ENCODE measurements around the gene C10orf143. TPM values are rescaled to one million over a fixed set of nuclear protein-coding genes. Genes with fewer than 3 reads are reported as not detected.

C10orf143 gene
- total RNA-seq, 1 donor: 1.3 TPM

DNA sequence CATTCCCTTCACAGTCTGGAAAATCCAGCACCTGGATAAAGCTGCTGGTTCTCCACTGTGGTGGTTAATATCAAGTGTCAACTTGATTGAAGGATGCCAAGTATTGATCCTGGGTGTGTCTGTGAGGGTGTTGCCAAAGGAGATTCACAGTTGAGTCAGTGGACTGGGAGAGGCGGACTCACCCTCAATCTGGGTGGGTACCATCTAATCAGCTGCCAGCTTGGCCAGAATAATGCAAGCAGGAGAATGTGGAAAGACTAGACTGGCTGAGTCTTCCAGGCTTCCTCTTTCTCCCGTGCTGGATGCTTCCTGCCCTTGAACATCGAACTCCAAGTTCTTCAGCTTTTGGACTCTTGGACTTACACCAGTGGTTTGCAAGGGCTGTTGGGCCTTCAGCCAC lies 48.4 kb downstream of the C10orf143 start:
- no peak for DNase-seq (ENCODE audit: low read depth in 2 of 3, low spot score in 2 of 3)

DNA sequence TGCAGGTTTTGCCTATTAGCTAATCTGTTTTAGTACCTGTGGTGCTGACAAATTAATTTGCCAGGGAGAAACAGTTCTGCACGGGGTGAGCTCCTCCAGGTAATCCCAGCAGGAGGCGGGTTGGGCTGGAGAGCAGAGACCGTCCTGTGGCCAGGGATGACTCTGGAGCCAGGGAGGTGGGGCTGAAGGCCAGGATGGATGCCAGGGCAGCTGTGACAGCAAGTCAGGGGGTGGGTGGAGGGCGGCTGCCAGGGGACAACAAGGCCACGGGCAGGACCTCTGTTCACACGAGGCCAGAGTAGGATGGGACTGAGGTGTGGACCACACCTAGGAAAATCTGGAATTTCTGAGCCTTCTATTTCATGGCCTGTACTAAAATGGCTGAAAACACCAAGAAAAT lies 48.9 kb downstream of the C10orf143 start:
- no peak for DNase-seq (ENCODE audit: low read depth in 2 of 3, low spot score in 2 of 3)

DNA sequence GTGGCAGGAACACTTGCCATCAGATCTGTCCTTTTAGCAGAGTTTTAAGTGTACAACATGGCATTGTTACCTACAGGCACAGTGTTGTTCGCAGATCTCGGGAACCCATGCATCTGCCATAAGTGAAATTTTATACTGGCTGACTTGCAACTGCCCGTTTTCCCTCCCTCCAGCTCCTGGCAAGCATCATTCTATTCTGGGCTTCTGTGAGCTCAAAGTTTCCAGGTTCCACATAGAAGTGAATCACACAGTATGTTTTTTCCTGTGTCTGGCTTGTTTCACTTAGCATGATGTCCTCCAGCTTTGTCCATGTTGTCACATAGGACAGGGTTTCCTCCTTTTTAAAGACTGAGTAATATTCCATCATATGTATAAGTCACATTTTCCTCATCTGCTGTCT lies 56.6 kb downstream of the C10orf143 start:
- no peak for DNase-seq (ENCODE audit: low read depth in 2 of 3, low spot score in 2 of 3)

DNA sequence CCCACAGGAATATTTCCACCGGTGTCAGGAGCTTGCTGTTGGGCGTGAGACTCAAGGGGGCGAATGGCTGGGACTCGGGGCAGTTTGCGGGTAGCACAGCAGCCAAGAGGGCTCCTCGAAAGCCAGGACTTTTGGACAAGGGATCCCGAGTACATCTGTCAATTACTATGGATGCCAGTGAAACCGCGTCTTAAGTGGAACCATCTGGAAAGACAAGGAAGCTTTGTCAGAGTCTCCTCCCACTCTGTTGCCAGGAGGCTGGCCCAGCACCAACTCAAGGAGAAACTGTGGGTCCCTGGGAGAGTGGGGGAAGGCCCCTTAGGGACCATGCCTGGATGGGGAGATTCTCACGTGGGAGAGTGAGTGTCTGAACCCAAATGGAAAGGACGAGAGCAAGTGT lies 57.1 kb downstream of the C10orf143 start:
- no peak for DNase-seq (ENCODE audit: low read depth in 2 of 3, low spot score in 2 of 3)

DNA sequence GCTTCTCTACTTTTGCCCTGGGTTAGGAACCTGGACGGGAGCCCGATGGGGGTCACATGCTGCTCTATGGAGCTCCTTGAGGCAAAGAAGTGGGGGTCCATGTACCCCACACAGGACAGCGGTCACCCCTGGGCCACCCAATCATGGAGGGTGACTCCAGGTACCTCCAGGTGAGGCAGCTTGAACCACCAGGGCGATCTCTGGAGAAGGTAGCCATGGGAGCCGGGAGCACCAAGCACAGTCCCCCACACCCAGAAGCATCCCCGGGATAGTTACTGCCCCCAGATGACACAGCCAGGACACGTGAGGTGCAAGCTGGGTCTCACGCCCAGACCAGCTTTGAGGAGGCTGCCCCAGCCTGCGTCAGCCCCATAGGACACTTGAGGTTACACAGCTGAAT lies 58.4 kb downstream of the C10orf143 start:
- DNase-seq (ENCODE audit: low read depth in 2 of 3, low spot score in 2 of 3): no peak

DNA sequence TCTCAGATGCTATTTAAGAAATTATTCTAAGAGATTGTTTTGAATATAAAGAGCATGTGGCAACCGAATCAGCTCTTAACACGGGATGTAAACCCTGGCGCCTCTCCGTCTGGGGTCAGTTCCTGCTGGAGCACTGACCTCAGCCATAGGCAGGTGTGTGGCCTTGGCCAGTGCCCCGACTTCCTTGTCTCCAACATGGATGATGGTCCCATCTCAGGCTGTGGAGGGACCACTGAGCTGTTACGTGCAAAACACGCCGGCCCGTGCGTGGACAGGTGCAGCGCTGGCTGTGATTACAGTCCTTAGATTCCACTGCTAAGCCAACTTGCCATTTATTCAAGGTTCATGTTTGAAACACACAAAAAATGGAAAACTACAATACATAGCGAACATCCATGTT lies 59.9 kb downstream of the C10orf143 start:
- no peak for DNase-seq (ENCODE audit: low read depth in 2 of 3, low spot score in 2 of 3)

DNA sequence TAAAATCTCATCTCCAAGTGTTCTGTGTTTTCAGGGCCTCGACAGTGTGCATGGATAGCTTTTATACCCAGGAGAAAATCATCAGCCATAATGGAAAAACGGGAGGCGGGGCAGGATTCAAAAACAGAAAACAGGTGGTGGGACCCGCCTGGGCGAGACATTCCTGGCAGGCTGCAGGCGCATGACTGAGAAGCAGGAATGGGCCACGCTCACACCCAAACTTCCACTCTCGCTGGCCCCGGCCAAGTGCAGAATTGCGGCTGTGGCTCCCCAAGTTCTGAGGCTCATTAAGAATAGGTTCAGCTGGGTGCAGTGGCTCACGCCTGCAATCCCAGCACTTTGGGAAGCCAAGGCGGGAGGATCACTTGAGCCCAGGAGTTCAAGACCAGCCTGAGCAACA lies 60.6 kb downstream of the C10orf143 start:
- no peak for DNase-seq (ENCODE audit: low read depth in 2 of 3, low spot score in 2 of 3)

DNA sequence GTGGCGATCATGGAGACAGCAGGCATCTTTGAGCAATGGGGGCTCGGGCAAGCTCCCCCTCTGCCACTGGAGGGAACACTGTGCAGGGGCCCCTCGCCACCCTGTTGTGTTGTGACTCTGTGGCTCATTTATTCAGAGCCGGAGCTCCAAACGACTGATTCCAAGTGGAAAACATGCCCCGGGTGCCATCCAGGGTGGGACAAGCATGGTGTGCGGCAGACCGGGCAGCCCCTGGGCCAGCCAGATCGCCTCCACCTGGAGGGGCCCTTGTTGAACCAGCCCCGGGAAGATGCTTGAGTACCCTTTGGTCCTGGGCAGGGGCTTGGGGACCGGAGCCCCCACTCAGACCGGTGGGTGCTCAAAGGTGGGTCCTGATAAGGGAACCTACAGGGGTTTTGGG lies 61.4 kb downstream of the C10orf143 start:
- no peak for DNase-seq (ENCODE audit: low read depth in 2 of 3, low spot score in 2 of 3)

DNA sequence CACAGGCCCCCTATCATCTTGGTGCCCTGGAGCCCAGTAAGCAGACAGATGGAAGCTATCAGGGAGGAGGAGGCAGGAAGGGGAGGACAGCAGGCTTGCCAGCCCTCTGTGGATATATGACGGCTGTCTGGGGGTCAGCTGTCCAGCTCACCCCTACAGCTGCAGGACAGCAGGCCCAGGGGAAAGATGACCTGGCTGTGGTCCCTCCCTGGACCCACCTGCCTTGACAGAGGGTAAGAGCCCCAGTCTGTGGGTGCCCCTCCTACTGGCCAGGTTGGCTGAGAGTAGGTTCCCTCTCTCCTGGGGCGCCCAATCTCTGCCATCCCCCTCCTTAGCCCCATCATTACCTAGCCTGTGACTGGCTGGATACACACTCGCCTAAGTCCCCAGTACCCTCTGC lies 62.5 kb downstream of the C10orf143 start:
- DNase-seq (ENCODE audit: low read depth in 2 of 3, low spot score in 2 of 3): no peak

DNA sequence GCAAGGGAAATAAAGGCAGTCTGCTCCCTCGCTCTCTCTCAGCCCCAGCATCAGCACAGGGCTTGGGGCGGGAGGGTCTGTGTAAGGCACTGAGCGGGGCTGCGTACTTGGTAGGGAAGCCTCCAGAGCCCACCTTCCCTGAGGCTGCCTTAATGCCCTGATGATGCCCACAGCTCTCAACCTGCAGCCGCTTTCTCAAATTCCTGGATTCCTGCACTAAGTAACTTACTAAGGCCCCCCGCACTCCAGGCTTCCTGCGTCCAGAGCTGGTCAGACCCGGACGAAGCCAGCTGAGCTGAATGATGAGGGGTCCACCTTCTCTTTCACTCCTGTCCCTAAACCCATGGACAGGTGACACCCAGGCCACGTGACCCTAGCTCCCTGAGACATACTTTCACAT lies 63.3 kb downstream of the C10orf143 start:
- no peak for DNase-seq (ENCODE audit: low read depth in 2 of 3, low spot score in 2 of 3)

DNA sequence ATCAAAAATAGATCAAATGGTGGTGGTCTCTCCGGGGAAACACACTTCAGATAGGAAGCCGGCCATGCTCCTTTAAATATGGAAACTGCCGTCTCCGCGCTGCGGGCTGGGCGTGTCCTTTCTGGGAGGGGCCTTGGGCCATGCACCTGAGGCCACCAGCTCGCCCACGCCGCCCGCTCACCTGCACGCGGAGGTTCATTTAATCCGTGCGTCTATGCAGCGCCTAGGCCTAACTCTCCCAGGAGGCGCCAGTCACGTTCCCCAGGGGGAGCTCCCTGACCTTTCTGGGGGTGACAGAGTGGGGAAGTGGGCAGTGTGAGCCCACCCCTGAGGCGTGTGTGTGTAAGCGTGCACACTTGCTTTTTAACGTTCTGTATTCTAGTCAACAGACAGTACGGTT lies 64.0 kb downstream of the C10orf143 start:
- no peak for DNase-seq (ENCODE audit: low read depth in 2 of 3, low spot score in 2 of 3)

DNA sequence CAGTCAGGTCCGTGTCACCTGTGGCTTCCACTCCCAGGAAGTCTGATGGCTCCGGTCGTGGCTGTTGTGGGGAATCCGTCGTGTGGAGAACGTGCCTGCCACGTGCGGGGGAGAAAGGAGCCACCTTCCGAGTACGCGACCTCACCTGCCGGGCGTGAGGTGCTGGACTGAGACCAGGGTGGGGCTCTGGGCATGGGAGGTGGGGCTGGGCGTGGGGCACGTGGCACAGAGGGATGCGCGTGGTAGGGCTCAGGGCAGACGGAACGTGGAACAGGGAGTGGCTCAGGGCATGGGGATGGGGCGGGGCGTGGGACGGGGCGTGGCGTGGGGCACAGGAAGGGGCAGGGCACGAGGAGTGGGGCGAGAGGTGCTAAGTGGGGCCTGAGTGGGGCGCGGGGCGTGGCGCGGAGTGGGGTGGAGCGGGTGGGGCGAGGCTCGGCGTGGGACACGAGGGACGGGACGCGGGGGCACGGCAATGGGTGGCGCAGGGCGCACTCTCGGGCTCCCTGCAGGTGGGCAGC lies 64.8 kb downstream of the C10orf143 start:
- DNase-seq (ENCODE audit: low read depth in 2 of 3, low spot score in 2 of 3): no peak

DNA sequence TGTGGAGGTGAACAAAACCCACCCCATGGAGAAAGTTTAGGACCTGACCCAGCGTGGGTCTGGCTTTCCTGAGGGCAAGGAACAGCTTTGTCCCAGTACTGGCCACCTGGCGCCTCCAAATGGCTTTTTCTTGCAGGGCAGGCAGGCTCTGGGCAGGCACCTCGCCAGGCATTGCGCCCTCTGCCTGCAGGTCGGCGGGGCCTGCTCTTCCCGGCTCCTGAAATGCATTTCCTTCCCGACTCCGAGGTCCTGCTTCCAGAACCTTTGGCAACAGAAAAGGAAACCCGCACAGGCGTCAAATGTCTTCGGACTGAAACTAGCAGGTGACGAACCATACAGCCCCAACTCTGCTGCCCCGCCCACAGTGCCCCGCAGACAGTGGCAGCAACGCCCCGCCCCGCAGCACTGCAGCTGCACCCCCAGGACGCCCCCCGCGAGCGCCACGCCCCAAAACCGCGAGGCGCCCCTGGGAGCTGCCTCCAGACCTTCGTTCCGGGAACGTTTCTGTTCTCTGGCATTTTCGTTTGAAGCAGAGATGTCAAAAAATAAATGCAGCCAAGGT lies 65.5 kb downstream of the C10orf143 start:
- DNase-seq (ENCODE audit: low read depth in 2 of 3, low spot score in 2 of 3): no peak

DNA sequence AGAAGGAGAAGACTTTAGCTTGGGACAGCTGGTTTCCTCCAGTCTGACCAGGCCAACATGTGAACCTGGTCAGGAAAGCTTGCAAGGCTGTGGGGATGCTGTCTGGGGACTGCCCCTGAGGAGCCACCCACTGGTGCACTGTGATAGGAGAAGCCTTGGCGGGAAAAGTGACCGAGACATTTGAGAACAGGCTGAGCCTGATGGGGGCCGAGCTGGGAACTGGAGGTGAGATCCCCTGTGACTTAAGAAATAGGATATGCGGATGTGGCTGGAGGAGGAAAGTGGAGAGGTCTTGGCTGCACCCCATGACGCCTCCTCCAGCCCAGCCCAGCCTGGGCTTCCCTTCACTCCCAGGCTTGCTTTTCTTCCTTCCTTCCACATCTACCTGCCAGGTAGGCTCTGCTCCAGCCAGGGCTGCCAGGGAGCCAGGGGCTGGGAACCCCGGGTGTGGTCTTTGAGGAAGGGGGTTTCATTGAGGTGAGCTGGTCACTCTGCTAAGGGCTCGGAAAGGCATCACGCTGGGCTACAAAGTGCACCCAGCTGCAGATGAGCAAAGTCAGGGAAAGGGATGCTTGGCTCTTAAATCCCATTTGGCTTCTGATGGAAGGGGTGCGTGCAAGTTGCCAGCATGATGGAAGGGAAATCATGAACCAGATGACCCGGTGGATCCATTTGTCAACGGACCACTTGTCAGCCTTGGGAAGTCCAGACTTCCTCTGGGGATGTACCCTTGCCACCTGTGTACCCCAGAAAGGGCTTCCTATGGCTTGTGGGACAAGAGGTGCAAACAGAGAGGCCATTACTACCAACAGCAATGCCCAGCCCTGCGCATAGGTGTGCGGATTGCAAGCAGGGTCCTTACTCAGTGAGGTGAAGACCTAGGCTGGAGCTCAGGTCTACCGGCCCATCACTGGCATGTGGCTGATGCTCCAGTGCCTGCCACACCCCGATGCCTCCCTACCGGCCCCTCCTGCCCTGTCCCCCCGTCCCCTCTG lies 66.3 kb downstream of the C10orf143 start:
- no peak for DNase-seq (ENCODE audit: low read depth in 2 of 3, low spot score in 2 of 3)

DNA sequence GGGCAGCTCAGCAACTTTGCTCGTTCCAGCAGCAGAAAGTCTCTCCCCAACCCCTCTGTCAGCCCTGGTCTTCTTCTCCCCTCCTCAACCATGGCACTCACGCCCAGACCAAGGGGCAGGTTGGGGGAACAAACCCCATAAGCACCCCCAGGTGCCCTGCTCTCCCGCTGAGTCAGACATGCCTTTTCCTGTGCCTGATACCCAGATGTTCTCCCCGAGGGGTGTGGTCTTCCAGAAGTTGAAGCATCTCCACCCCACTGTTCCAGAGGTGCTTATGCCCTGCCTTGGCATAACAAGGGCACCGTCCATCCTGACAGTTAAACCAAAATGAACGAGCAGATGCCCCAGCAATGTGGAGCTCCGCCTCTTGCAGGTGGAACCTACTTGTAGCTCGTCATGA lies 67.1 kb downstream of the C10orf143 start:
- no peak for DNase-seq (ENCODE audit: low read depth in 2 of 3, low spot score in 2 of 3)

DNA sequence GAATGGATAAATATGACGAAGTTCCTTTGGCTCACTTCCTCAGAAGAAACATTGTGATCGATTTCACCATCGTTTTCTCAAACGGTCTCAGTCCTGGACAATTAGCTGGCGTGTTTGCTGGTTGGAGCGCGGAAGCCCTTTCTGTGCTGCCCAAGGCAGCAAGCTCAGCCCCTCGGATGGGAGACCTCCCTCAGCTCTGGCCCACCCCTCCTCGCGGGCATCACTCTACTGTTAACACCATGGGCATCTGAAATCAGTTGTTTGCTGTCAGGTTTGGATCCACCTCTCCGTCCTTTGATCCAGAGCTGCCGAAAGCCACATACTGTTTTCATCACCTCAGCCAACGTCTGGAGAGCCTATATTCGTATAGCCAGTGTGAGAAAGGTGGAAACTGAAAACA lies 68.2 kb downstream of the C10orf143 start:
- DNase-seq (ENCODE audit: low read depth in 2 of 3, low spot score in 2 of 3): no peak

DNA sequence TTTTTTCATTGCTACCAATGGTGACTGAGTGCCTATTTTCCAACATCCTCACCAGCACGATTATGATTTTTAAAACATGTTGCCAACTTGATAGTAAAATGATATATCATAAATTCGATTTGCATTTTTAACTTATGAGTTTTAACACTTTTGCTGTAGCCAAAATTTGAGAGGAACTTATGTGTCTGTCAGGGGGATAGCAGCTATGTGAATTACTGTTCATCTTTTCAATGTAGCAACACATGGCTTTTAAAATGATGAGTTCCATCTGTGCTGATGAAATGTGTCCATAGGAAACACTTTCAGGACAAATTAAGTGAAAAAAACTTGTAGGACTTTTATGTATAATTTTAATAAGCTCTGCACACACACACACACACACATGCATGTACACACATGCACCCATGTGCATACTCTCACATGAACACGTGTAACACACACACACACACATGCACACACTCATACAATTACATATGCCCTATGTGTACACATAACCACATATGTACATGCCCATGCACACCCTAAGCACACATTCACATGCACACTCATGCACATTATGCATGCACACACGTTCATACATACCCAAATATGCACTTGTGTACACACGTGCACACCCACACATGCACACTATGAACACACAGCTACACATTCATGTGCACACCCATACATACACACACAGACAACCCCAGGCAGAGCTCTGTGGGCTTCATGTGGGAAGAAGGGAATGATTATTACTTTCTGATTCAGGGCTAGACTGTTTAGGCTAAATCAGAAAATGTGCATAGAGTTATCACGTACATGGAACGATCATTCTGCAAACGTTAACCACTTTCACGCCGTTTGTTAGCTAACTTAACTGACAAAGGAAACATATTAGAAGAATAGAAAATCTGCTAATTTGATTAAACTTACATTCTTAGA lies 68.9 kb downstream of the C10orf143 start:
- DNase-seq (ENCODE audit: low read depth in 2 of 3, low spot score in 2 of 3): no peak

DNA sequence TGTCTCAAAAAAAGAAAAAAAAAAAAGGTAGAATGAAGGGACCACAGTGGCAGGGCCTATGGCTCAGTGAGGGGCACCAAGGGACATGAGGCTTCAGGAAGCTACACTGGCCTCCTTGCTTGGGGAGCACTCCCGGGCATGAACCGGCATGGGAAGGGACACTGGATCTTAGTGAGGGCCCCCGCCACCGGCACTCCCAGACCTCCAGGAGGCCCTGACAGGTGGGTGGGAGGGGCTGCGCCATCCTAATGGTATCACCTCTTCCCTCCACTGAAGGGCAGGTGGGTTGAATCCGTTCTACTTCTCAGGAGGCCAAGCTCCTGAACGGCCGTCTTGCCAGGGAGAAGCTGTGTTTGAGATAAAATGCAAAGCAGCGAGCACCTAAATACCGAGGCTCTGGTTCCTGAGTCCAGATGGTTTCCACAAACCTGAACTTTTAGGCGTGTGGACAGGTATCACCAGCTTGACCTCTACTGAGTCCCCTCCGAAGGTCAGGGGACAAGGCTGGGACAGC lies 69.8 kb downstream of the C10orf143 start:
- DNase-seq (ENCODE audit: low read depth in 2 of 3, low spot score in 2 of 3): no peak

DNA sequence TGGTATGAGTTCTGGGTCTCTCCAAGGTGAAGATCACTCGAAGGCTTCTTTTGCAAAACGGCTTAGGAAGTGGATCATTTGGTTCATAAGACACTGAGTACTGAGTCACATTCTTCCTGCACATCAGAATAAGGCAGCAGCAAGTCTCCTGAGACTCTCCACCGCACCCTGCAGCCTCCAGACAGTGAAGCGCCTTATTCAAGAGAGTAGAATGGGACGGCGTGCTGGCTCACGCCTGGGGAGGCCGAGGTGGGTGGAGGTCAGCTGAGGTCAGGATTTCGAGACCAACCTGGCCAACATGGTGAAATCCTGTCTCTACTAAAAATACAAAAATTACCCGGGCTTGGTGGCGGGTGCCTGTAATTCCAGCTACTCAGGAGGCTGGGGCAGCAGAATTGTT lies 70.3 kb downstream of the C10orf143 start:
- no peak for DNase-seq (ENCODE audit: low read depth in 2 of 3, low spot score in 2 of 3)

DNA sequence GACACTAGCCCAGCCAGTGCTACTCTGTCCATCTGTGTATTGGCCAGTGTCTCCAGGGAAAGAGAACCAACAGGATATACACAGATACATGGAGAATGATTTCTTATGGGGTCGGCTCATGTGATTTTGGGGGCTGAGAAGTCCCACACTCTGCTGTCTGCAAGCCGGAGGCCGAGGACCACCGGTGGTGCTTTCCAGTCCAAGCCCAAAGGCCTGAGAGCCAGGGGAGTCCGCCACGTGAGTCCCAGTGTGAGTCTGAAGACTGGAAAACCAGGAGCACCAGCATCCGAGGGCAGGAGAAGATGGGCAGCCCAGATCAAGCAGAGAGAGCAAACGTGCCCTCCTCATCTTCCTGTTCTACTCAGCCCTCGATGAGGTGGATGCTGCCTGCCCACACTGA lies 71.5 kb downstream of the C10orf143 start:
- no peak for DNase-seq (ENCODE audit: low read depth in 2 of 3, low spot score in 2 of 3)

DNA sequence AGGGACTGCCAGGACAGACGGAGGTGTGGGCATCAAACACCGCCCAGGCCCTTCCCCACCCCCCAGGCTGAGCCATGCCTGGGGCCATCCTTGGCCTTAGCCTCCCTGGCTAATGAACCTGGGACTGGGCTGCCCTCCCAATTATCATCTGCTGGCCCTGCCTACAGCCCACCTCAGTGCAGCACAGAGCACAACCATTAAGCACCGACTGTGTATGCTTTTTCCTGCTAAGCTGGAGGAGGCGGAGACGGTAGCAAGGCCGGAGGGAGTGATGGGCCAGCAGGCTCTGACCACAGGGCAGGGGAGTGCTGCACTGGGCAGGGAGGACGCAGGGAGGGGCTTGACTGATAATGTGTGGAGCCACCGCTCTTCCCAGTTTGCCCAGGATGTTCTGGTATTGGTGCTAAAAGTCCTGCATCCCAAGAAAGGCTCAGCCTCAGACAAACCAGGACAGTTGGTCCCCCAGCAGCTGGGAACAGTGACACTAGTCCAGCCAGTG lies 72.0 kb downstream of the C10orf143 start:
- no peak for DNase-seq (ENCODE audit: low read depth in 2 of 3, low spot score in 2 of 3)
